Body of pancreas (tissue), 4 donors: ENCODE results near the gene IFFO2. TPM values are rescaled to one million over a fixed set of nuclear protein-coding genes. Genes with fewer than 3 reads are reported as not detected.

Experiments
- ATAC-seq: fragments of 150-250 bp; one replicate; pipeline ENCODE4 v1.9.1; 2016
- DNase-seq, 4 donors: peaks; one replicate each; pipeline ENCODE4 v3.0.0-alpha.2; 2019
- H3K27ac ChIP-seq, 4 donors: fragments of 200-600 bp; sonication (generic); 1 replicate in 3 of 4; 2 replicates in 1 of 4; pipeline versions ENCODE4 v1.5.1 to v1.6.1; 2016 to 2019; ENCODE audit warnings: mild to moderate bottlenecking in 1 of 4, mixed read lengths in 1 of 4, moderate library complexity in 1 of 4
- H3K27me3 ChIP-seq, 2 donors: fragments of 200-600 bp; sonication (generic); one replicate each; pipeline ENCODE4 v1.6.0; 2016; ENCODE audit warnings: mild to moderate bottlenecking in 1 of 2
- H3K36me3 ChIP-seq, 2 donors: fragments of 200-600 bp; sonication (generic); replicated peaks in 1 of 2; 2 replicates each; pipeline ENCODE4 v1.5.1; 2016; ENCODE audit warnings: low read depth in 2 of 2; ENCODE audit not compliant: insufficient read depth in 1 of 2
- H3K4me1 ChIP-seq: fragments of 200-600 bp; sonication (generic); one replicate; pipeline ENCODE4 v1.6.0; 2016
- H3K4me3 ChIP-seq, 2 donors: fragments of 200-600 bp; sonication (generic); 1 replicate in 1 of 2; 2 replicates in 1 of 2; pipeline ENCODE4 v1.5.1; 2016 to 2019
- H3K9me3 ChIP-seq, 3 donors: fragments of 200-600 bp; sonication (generic); 1 replicate in 2 of 3; 2 replicates in 1 of 3; pipeline ENCODE4 v1.5.1; 2016
- POLR2A ChIP-seq, 3 donors: fragments of 450-650 bp; IDR thresholded peaks; one replicate each; pipeline ENCODE4 v1.6.1; 2016; ENCODE audit warnings: antibody characterized with exemption in 3 of 3, mild to moderate bottlenecking in 2 of 3
- WGBS, 2 donors: methylation state at CpG; one replicate each; pipeline ENCODE4 v1.1.5; 2017; 5-methylcytosine and 5-hydroxymethylcytosine counted together
- intact Hi-C: fragments of 100-400 bp; cut with DNase I; formaldehyde crosslinking; loops from one replicate; pipeline ENCODE4 v1.15.1; 2023
- total RNA-seq, 2 donors: library from RNA; depleted of rRNA; stranded (reverse); fragments of >200 nt; gene quantifications; one replicate each; pipeline ENCODE4 v1.1.0, GENCODE V29; 2016
- TF ChIP-seq, protein P1 (sequence below), 7 experiments: fragments of 450-650 bp in 4 of 7; fragments of 200-600 bp in 3 of 7; sonication (generic) in 3 of 7; IDR thresholded peaks; one replicate each; pipeline ENCODE4 v1.5.1; 2016 to 2019; ENCODE audit warnings: antibody characterized with exemption in 7 of 7

The IFFO2 gene
- total RNA-seq, 2 donors from 2014 or later = 23.1 to 219 TPM

DNA sequence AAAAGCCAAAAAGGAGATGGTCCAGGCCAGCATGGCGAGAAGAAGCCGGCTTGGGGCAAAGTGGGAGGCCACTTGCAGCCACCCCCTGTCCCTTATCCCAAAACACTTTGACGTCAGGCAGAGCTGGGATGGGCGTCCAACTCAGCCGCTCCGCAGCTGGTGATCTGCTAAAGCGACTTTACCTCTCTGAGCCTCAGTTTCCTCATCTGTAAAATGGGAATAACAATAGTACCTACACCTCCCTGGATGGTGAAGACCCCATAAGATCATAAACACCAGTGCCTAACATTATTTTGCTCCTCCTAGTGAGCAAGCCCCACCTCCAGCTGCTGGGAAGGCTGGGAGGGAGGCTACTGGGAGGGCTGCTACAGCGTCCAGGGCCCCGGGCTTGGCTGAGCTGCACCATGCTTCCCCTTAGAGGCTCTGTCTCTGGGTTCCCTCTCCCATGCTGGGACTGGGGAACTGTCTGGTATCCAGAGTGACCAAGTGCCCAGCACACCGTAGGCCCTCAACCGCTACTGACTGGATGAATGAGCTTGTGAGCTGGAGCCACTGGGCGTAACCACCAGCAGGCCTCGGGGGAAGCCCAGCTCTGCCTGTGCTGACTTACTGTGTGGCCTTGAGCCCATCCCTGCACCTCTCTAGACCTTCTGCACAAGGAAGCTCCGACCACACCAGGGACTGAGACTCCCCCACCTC is 18.3 kb downstream of the IFFO2 start:
- intact Hi-C loops = no loop called here
- DNase-seq = no peak

DNA sequence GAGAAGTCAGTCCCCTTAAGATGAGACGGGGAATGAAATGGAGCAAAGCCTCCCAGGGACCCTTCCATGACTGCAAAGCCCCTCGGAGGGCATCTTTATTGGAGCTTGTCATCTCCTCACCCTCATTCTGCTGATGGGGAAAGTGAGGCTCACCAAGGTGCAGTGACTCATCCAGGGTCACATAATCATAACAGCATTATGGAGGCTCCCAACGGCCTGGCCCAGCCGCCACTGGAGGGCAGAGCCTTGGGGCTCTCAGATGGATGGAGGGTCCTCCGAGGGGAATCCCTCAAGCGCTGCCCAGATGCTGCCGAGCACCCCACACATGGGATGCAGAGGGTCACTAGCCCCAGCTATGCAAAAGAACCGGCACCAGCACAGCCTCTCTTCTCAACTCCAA is 18.9 kb downstream of the IFFO2 start:
- Histone ChIP-seq H3K27ac (peak overlapping the region in 3 of 4 donors; percentile 6 to 32 (median 15)), H3K4me3 (no peak overlapping the region), H3K27me3 (no peaks in the 10 kb centered on the region), H3K36me3 (no peaks in the 10 kb centered on the region), H3K4me1 (peaks cover 77% of the 10 kb centered on the region), H3K9me3 (no peaks in the 10 kb centered on the region)
- ATAC-seq (no peak), DNase-seq (no peak)
- 84 to 87% methylated on average over 8 of the region's 8 CpGs for WGBS, 2 donors
- TF ChIP-seq, protein P1, sequence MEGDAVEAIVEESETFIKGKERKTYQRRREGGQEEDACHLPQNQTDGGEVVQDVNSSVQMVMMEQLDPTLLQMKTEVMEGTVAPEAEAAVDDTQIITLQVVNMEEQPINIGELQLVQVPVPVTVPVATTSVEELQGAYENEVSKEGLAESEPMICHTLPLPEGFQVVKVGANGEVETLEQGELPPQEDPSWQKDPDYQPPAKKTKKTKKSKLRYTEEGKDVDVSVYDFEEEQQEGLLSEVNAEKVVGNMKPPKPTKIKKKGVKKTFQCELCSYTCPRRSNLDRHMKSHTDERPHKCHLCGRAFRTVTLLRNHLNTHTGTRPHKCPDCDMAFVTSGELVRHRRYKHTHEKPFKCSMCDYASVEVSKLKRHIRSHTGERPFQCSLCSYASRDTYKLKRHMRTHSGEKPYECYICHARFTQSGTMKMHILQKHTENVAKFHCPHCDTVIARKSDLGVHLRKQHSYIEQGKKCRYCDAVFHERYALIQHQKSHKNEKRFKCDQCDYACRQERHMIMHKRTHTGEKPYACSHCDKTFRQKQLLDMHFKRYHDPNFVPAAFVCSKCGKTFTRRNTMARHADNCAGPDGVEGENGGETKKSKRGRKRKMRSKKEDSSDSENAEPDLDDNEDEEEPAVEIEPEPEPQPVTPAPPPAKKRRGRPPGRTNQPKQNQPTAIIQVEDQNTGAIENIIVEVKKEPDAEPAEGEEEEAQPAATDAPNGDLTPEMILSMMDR (IDR thresholded peaks at IDR 0.05) = no peak
- TF ChIP-seq POLR2A (IDR thresholded peaks at IDR 0.05) = no peak
- intact Hi-C loops = no loop called here

More for the DNA sequence above, 18.3 kb downstream of the IFFO2 start:
- Histone ChIP-seq H3K9me3 (no peaks in the 10 kb centered on the region), H3K4me1 (peaks cover 75% of the 10 kb centered on the region), H3K4me3 (no peak overlapping the region), H3K36me3 (no peaks in the 10 kb centered on the region), H3K27ac (peak overlapping the region in 3 of 4 donors; percentile 32 to 71 (median 63)), H3K27me3 (no peaks in the 10 kb centered on the region)
- WGBS, 2 donors = 79 to 87% methylated on average over 11 to 14 of the region's 14 CpGs
- TF ChIP-seq, protein P1 (IDR thresholded peaks at IDR 0.05) = no peak
- no peak for TF ChIP-seq POLR2A (IDR thresholded peaks at IDR 0.05)
- ATAC-seq = no peak

DNA sequence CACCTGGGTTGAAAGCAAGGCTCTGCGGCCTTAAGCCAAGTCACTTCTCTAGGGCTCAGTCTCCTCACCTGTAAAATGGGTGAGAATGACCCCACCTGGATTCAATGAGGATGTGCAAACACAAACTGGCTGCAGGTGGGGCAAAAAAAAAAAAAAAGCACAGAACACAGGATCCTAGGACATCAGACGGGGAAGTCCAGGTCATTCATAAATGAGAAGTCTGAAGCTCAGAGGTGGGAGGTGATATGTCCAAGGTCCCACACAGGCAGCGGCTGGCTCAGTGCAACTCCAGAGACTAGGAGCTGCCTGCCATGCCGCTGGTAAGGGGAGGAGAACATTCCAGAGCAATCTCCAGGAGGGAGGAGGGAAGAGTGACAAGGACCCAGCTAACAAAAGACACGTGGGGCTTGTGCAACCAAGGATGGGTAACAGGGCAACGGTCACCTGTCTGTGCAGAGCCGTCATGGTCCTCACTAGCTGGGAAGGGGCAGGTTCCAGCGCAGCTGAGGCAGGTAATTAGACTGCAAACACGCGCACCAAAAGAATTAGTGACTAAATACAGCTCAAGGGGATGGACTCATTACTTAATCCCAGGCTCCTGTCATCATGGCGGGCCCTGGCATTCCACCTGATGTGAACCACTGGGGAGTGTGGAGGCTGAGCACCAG is 19.5 kb downstream of the IFFO2 start:
- intact Hi-C loops = no loop called here
- DNase-seq (no peak), ATAC-seq (no peak)
- TF ChIP-seq, protein P1 (IDR thresholded peaks at IDR 0.05) = no peak
- TF ChIP-seq POLR2A (IDR thresholded peaks at IDR 0.05) = no peak
- Histone ChIP-seq H3K4me3 (no peak overlapping the region), H3K27me3 (no peaks in the 10 kb centered on the region), H3K36me3 (no peaks in the 10 kb centered on the region), H3K4me1 (peaks cover 77% of the 10 kb centered on the region), H3K27ac (peak overlapping the region in 3 of 4 donors; percentile 6 to 32 (median 15)), H3K9me3 (no peaks in the 10 kb centered on the region)
- WGBS, 2 donors = 59 to 64% methylated on average over 11 of the region's 11 CpGs

DNA sequence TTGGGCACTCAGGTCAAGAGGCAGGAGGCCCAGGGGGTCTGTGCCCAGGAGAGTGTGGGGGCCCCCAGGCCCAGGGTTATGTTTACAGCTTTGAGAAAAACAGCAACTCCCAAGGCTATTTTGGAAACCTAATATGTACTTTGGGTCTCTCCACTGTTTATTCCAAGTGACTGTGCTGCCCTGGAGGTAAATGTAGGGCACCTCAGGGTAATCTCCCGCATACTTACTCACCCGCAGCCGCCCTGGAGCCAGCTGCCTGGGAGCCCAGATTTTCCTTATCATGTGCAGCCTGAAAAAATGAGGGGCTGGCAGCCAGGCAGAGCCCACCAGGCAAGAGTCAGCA is 20.0 kb downstream of the IFFO2 start:
- ATAC-seq = no peak
- no peak for TF ChIP-seq POLR2A (IDR thresholded peaks at IDR 0.05)
- TF ChIP-seq, protein P1 (IDR thresholded peaks at IDR 0.05) = no peak

More for the DNA sequence above, 20.0 kb downstream of the IFFO2 start:
- intact Hi-C loops = no loop called here
- Histone ChIP-seq H3K36me3 (no peaks in the 10 kb centered on the region), H3K9me3 (no peaks in the 10 kb centered on the region), H3K4me3 (no peak overlapping the region), H3K4me1 (peaks cover 77% of the 10 kb centered on the region), H3K27me3 (no peaks in the 10 kb centered on the region), H3K27ac (peak overlapping the region in 2 of 4 donors; percentile 15 to 32)
- WGBS, 2 donors = 38 to 47% methylated on average over 3 of the region's 3 CpGs
- no peak for DNase-seq
